Measurements from ENCODE around the gene TCF20. TPM values are rescaled to one million over a fixed set of nuclear protein-coding genes. Genes with fewer than 3 reads are reported as not detected.

The TCF20 gene
- total and polyA plus RNA-seq, 12 donors, result 4.2 to 18.8 (median 14.0) TPM

GRCh38 chr22:42282943-42283277 is 12.5 kb upstream of the TCF20 start:
- TF ChIP-seq, protein P1, sequence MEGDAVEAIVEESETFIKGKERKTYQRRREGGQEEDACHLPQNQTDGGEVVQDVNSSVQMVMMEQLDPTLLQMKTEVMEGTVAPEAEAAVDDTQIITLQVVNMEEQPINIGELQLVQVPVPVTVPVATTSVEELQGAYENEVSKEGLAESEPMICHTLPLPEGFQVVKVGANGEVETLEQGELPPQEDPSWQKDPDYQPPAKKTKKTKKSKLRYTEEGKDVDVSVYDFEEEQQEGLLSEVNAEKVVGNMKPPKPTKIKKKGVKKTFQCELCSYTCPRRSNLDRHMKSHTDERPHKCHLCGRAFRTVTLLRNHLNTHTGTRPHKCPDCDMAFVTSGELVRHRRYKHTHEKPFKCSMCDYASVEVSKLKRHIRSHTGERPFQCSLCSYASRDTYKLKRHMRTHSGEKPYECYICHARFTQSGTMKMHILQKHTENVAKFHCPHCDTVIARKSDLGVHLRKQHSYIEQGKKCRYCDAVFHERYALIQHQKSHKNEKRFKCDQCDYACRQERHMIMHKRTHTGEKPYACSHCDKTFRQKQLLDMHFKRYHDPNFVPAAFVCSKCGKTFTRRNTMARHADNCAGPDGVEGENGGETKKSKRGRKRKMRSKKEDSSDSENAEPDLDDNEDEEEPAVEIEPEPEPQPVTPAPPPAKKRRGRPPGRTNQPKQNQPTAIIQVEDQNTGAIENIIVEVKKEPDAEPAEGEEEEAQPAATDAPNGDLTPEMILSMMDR (IDR thresholded peaks at IDR 0.05), result no peak
- peaks cover 0 to 16% (median 10%) of the 10 kb centered on the region in 9 donors for H3K4me1 ChIP-seq
- intact Hi-C loops (cut with DNase I), result loop anchor here in 1 of 10 donors (5.0 kb wide), 1 partner anchor 111 kb away; no protein-coding TSS in a partner anchor
- no peaks in the 10 kb centered on the region for H3K36me3 ChIP-seq
- H3K27me3 ChIP-seq, result peaks cover 0 to 65% (median 57%) of the 10 kb centered on the region in 7 donors
- WGBS, 2 donors, result 28 to 29% methylated on average over 14 of the region's 14 CpGs
- no peak for ATAC-seq
- DNase-seq, result no peak
- H3K27ac ChIP-seq, result no peak overlapping the region
- no peaks in the 10 kb centered on the region for H3K9me3 ChIP-seq
- peak overlapping the region in 8 of 10 donors; percentile 15 to 46 (median 36) for H3K4me3 ChIP-seq

DNA sequence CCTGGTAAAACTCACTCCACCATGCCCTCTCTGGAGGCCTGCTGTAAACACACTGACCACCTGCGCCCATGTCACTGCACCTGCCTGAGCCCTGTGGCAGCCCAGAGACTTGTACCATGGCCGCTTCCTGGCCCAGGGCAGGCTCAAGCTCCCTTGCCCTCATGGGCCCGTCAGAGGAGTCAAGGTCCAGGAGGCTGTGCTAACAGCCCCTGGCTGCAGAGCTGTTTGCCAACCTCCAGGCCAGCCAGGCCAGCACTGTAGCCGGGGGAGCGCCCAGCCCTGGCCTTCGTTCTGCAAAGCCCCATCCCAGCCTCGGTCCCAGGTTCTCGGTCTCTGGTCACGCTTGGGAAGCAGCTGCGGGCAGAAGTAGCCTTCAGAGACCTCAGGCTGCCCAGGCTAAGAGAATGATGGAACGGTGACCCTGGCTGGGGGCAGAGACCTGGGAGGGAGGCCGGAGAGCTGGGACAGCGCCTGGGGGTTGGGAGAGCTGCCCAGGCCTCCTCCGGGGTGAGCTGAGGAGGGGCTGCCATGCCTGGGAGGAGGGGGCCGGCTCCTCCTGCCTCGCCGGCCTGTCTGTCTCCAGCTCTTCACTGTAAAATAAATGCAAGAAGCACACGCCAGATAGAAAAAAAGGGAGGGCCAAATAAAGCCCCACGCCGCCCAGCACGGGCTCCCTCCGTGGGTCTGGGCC is 11.9 kb upstream of the TCF20 start:
- ATAC-seq, result peak in 1 of 8 donors; percentile 20

DNA sequence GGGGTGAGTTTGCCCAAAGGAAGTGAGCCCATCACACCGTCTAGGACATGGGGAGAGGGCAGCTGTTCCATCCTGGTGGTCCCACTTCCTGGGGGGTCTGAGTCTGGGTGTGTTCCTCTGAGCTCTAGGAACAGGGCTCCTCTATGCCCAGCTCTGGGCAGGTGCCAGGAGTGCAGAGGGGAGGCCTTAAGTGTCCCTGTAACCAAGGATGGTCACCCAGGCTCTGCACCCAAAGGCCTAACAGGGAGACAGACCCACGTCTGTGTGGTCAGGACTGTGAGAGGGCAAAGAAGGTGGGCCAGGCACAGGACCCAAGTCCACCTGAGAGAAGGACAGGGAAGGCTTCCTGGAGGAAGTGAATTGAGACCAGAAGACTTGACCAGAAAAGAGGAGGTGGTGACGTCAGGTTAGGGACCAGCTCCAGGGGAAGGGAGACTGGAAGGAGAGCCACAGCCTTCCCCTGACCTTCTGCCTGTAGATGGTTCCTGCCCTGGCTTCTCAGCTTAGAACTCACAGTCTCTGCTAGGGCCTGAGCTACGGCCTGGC is 11.3 kb upstream of the TCF20 start:
- H3K27me3 ChIP-seq, result peaks cover 0 to 65% (median 57%) of the 10 kb centered on the region in 7 donors
- H3K9me3 ChIP-seq, result no peaks in the 10 kb centered on the region
- no peak overlapping the region for H3K27ac ChIP-seq
- intact Hi-C loops (cut with DNase I), result loop anchor here in 1 of 10 donors (5.0 kb wide), 1 partner anchor 109 kb away; no protein-coding TSS in a partner anchor
- H3K4me3 ChIP-seq, result no peak overlapping the region
- TF ChIP-seq, protein P1 (IDR thresholded peaks at IDR 0.05), result no peak
- WGBS, 2 donors, result 81 to 84% methylated on average over 4 of the region's 4 CpGs
- peaks cover 0 to 16% (median 10%) of the 10 kb centered on the region in 9 donors for H3K4me1 ChIP-seq
- DNase-seq (no peak), ATAC-seq (no peak)
- no peaks in the 10 kb centered on the region for H3K36me3 ChIP-seq

More for the DNA sequence above, 11.9 kb upstream of the TCF20 start:
- no peak overlapping the region for H3K4me3 ChIP-seq
- peaks cover 0 to 65% (median 57%) of the 10 kb centered on the region in 7 donors for H3K27me3 ChIP-seq
- H3K27ac ChIP-seq, result no peak overlapping the region
- intact Hi-C loops (cut with DNase I), result loop anchor here in 1 of 10 donors (5.0 kb wide), 1 partner anchor 110 kb away; no protein-coding TSS in a partner anchor
- H3K36me3 ChIP-seq, result no peaks in the 10 kb centered on the region
- TF ChIP-seq, protein P1 (IDR thresholded peaks at IDR 0.05), result no peak
- peaks cover 0 to 16% (median 10%) of the 10 kb centered on the region in 9 donors for H3K4me1 ChIP-seq
- no peaks in the 10 kb centered on the region for H3K9me3 ChIP-seq
- no peak for DNase-seq
- 71 to 74% methylated on average over 22 of the region's 22 CpGs for WGBS, 2 donors

GRCh38 chr22:42281284-42281683 is 10.8 kb upstream of the TCF20 start:
- H3K36me3 ChIP-seq, result no peaks in the 10 kb centered on the region
- H3K4me1 ChIP-seq, result peaks cover 0 to 16% (median 10%) of the 10 kb centered on the region in 9 donors
- 90% methylated on average over 10 of the region's 10 CpGs for WGBS, 2 donors
- intact Hi-C loops (cut with DNase I), result loop anchor here in 1 of 10 donors (5.0 kb wide), 1 partner anchor 109 kb away; no protein-coding TSS in a partner anchor
- H3K9me3 ChIP-seq, result no peaks in the 10 kb centered on the region
- H3K27me3 ChIP-seq, result peaks cover 0 to 62% (median 57%) of the 10 kb centered on the region in 7 donors
- DNase-seq (no peak), ATAC-seq (no peak)
- no peak overlapping the region for H3K4me3 ChIP-seq
- TF ChIP-seq, protein P1 (IDR thresholded peaks at IDR 0.05), result no peak
- no peak overlapping the region for H3K27ac ChIP-seq
